Measurements from ENCODE around the gene DLG2. TPM values are rescaled to one million over a fixed set of nuclear protein-coding genes. Genes with fewer than 3 reads are reported as not detected.

Gene DLG2
- total RNA-seq, 1 donor from 2014 or later = 2.4 TPM

GRCh38 chr11:83613767-83614121 lies 2013.4 kb downstream of the DLG2 start:
- H3K4me3 Mint-ChIP-seq (ENCODE audit: low read depth) = no peak overlapping the region
- no peaks in the 10 kb centered on the region for H3K9me3 Mint-ChIP-seq (ENCODE audit: low read depth)
- DNase-seq (ENCODE audit: low spot score, unreplicated experiment) = no peak
- peaks cover 19% of the 10 kb centered on the region for H3K4me1 Mint-ChIP-seq (ENCODE audit: low read depth)
- TF ChIP-seq, protein P1, sequence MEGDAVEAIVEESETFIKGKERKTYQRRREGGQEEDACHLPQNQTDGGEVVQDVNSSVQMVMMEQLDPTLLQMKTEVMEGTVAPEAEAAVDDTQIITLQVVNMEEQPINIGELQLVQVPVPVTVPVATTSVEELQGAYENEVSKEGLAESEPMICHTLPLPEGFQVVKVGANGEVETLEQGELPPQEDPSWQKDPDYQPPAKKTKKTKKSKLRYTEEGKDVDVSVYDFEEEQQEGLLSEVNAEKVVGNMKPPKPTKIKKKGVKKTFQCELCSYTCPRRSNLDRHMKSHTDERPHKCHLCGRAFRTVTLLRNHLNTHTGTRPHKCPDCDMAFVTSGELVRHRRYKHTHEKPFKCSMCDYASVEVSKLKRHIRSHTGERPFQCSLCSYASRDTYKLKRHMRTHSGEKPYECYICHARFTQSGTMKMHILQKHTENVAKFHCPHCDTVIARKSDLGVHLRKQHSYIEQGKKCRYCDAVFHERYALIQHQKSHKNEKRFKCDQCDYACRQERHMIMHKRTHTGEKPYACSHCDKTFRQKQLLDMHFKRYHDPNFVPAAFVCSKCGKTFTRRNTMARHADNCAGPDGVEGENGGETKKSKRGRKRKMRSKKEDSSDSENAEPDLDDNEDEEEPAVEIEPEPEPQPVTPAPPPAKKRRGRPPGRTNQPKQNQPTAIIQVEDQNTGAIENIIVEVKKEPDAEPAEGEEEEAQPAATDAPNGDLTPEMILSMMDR (IDR thresholded peaks at IDR 0.05; ENCODE audit: unreplicated experiment) = no peak
- no peaks in the 10 kb centered on the region for H3K36me3 Mint-ChIP-seq (ENCODE audit: insufficient read depth)
- no peak overlapping the region for H3K27ac Mint-ChIP-seq
- no peaks in the 10 kb centered on the region for H3K27me3 Mint-ChIP-seq

- Mint-ChIP-seq H3K9me3 (ENCODE audit: low read depth) (no peaks in the 10 kb centered on the region), H3K4me3 (ENCODE audit: low read depth) (no peak overlapping the region), H3K4me1 (ENCODE audit: low read depth) (peaks cover 19% of the 10 kb centered on the region), H3K27ac (no peak overlapping the region), H3K36me3 (ENCODE audit: insufficient read depth) (no peaks in the 10 kb centered on the region), H3K27me3 (no peaks in the 10 kb centered on the region)
- no peak for DNase-seq (ENCODE audit: low spot score, unreplicated experiment)
- TF ChIP-seq, protein P1 (IDR thresholded peaks at IDR 0.05; ENCODE audit: unreplicated experiment) = no peak
Measured at GRCh38 chr11:83612891-83613766, 2014.0 kb downstream of the DLG2 start.

GRCh38 chr11:83611600-83611999 lies 2015.5 kb downstream of the DLG2 start:
- H3K27ac Mint-ChIP-seq = no peak overlapping the region
- no peaks in the 10 kb centered on the region for H3K36me3 Mint-ChIP-seq (ENCODE audit: insufficient read depth)
- H3K4me3 Mint-ChIP-seq (ENCODE audit: low read depth) = no peak overlapping the region
- DNase-seq (ENCODE audit: low spot score, unreplicated experiment) = no peak
- H3K9me3 Mint-ChIP-seq (ENCODE audit: low read depth) = no peaks in the 10 kb centered on the region
- no peaks in the 10 kb centered on the region for H3K27me3 Mint-ChIP-seq
- peaks cover 19% of the 10 kb centered on the region for H3K4me1 Mint-ChIP-seq (ENCODE audit: low read depth)
- TF ChIP-seq, protein P1 (IDR thresholded peaks at IDR 0.05; ENCODE audit: unreplicated experiment) = no peak

- Mint-ChIP-seq H3K36me3 (ENCODE audit: insufficient read depth) (no peaks in the 10 kb centered on the region), H3K4me1 (ENCODE audit: low read depth) (peaks cover 19% of the 10 kb centered on the region), H3K27ac (peak overlapping the region; percentile 86), H3K9me3 (ENCODE audit: low read depth) (no peaks in the 10 kb centered on the region), H3K4me3 (ENCODE audit: low read depth) (no peak overlapping the region), H3K27me3 (no peaks in the 10 kb centered on the region)
- no peak for DNase-seq (ENCODE audit: low spot score, unreplicated experiment)
- TF ChIP-seq, protein P1 (IDR thresholded peaks at IDR 0.05; ENCODE audit: unreplicated experiment) = no peak
Measured at GRCh38 chr11:83611031-83611430, 2016.1 kb downstream of the DLG2 start.

DNA sequence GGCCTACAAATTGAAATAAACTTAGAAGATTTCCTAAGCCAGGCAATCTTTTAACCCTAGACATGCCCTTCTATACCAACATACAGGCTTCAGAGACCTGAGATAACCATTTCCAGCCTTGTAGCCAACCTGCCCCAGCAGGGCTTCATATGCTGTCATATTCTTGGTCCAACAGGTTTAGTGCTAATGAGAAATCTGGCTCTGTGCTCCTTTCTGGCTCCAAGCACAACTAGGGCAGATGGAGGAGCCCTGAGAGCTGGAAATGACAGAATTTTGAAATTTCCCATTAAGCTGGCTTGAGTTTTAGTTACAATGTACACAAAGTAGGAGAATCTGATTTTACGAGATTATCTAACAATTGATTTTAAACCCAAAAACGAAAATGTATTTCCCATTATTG lies 2018.0 kb downstream of the DLG2 start:
- DNase-seq (ENCODE audit: low spot score, unreplicated experiment) = no peak
- H3K36me3 Mint-ChIP-seq (ENCODE audit: insufficient read depth) = no peaks in the 10 kb centered on the region

More for the DNA sequence above, 2018.0 kb downstream of the DLG2 start:
- Mint-ChIP-seq H3K4me1 (ENCODE audit: low read depth) (peaks cover 19% of the 10 kb centered on the region), H3K9me3 (ENCODE audit: low read depth) (peaks cover 3% of the 10 kb centered on the region), H3K4me3 (ENCODE audit: low read depth) (no peak overlapping the region), H3K27ac (no peak overlapping the region), H3K27me3 (no peaks in the 10 kb centered on the region)
- TF ChIP-seq, protein P1 (IDR thresholded peaks at IDR 0.05; ENCODE audit: unreplicated experiment) = no peak
